K562 (cell line): Measurements from ENCODE around the gene CLEC2L. TPM values are rescaled to one million over a fixed set of nuclear protein-coding genes. Genes with fewer than 3 reads are reported as not detected.
A peak's percentile ranks its signal among the peaks of the same experiment; 100 is the strongest.

Experiments
- ATAC-seq: fragments of 200-7000 bp; cut with Tn5 transposase; 3 replicates; pipeline ENCODE4 v1.9.1; 2020; ENCODE audit warnings: moderate library complexity
- BruUV-seq: library from RNA; stranded (reverse); fragments of 400-500 nt; replicated peaks from 2 replicates; lab custom pipeline; 2021; lab: Mats Ljungman, UMichigan
- CTCF ChIA-PET: fragments of 300-600 bp; formaldehyde crosslinking; extraction: SDS; loops from one replicate; lab custom pipeline; 2021; ENCODE audit warnings: low intra/inter-chr PET ratio; lab: Yijun Ruan, JAX
- POLR2A ChIA-PET: fragments of 300-600, 350-650 bp; sonication (Branson Sonifier 250); formaldehyde crosslinking; extraction: SDS; loops from one replicate; lab custom pipeline; 2021; ENCODE audit warnings: antibody characterized with exemption, inconsistent platforms; lab: Yijun Ruan, JAX
- DNase-seq, 4 experiments: peaks; one replicate each; pipeline versions ENCODE4 v3.0.0 to v3.0.0-alpha.2; 2011 to 2018; ENCODE audit warnings: low spot score in 3 of 4, mixed read lengths in 3 of 4; ENCODE audit errors: extremely low read depth in 1 of 4
- FAIRE-seq: peaks from 2 replicates; lab custom pipeline; 2011; peaks lifted over from hg19 to GRCh38; lab: Jason Lieb, UNC
- H2AFZ ChIP-seq: 2 replicates; pipeline ENCODE4 v1.6.0; 2011; ENCODE audit warnings: low read depth, low read length, control low read depth, inconsistent platforms
- H3K27ac ChIP-seq: fragments of 200-600 bp; 3 replicates; pipeline ENCODE4 v1.8.0; 2011; ENCODE audit warnings: low read depth, mild to moderate bottlenecking, control low read depth, inconsistent platforms, low read length, moderate library complexity, mixed read lengths; ENCODE audit errors: extremely low read depth
- H3K27me3 ChIP-seq, 2 experiments: fragments of 300-600 bp in 1 of 2; 2 replicates in 1 of 2; 3 replicates in 1 of 2; pipeline versions ENCODE4 v1.6.0 to v1.8.0; 2011; ENCODE audit warnings: inconsistent platforms in 2 of 2, low read length in 2 of 2, mild to moderate bottlenecking in 1 of 2, mixed read lengths in 1 of 2, moderate library complexity in 1 of 2; ENCODE audit not compliant: control insufficient read depth in 2 of 2, insufficient read depth in 2 of 2
- H3K36me3 ChIP-seq: fragments of 300-600 bp; 3 replicates; pipeline ENCODE4 v1.8.0; 2011; ENCODE audit warnings: mild to moderate bottlenecking, low read length, inconsistent platforms; ENCODE audit not compliant: control insufficient read depth, insufficient read depth
- H3K4me1 ChIP-seq, 2 experiments: fragments of 200-600 bp in 1 of 2; replicated peaks in 1 of 2; 2 replicates in 1 of 2; 3 replicates in 1 of 2; pipeline versions ENCODE4 v1.5.1 to v1.8.0; 2011; ENCODE audit warnings: inconsistent platforms in 2 of 2, low read length in 2 of 2, mild to moderate bottlenecking in 1 of 2, mixed read lengths in 1 of 2, moderate library complexity in 1 of 2; ENCODE audit not compliant: control insufficient read depth in 2 of 2, insufficient read depth in 2 of 2
- H3K4me2 ChIP-seq: 2 replicates; pipeline ENCODE4 v1.6.1; 2011; ENCODE audit warnings: low read length, control low read depth, inconsistent platforms, mixed read lengths; ENCODE audit not compliant: insufficient read depth
- H3K4me3 ChIP-seq: fragments of 200-600 bp; sonication (generic), shearing (Covaris generic); 2 replicates; pipeline ENCODE4 v1.5.1; 2016; ENCODE audit warnings: control low read depth, inconsistent platforms
- H3K79me2 ChIP-seq: fragments of 200-600 bp; 3 replicates; pipeline ENCODE4 v1.8.0; 2011; ENCODE audit warnings: low read length, inconsistent platforms; ENCODE audit not compliant: control insufficient read depth, insufficient read depth
- H3K9ac ChIP-seq, 2 experiments: 2 replicates each; pipeline versions ENCODE4 v1.6.0 to v1.6.1; 2011; ENCODE audit warnings: low read depth in 2 of 2, low read length in 2 of 2, control low read depth in 1 of 2, inconsistent platforms in 1 of 2, mild to moderate bottlenecking in 1 of 2, mixed read lengths in 1 of 2; ENCODE audit not compliant: insufficient read depth in 1 of 2
- H3K9me1 ChIP-seq: one replicate; pipeline ENCODE4 v1.6.0; 2011; ENCODE audit warnings: inconsistent platforms, mild to moderate bottlenecking, low read length, moderate library complexity; ENCODE audit not compliant: control insufficient read depth, insufficient read depth
- H3K9me3 ChIP-seq: replicated peaks from 2 replicates; pipeline ENCODE4 v1.5.1; 2011; ENCODE audit warnings: low read depth, low read length, inconsistent platforms; ENCODE audit not compliant: control insufficient read depth, insufficient read depth
- H4K20me1 ChIP-seq: replicated peaks from 2 replicates; pipeline ENCODE4 v1.6.1; 2011; ENCODE audit warnings: low read length, inconsistent platforms, mixed read lengths; ENCODE audit not compliant: control insufficient read depth, insufficient read depth
- HES1 ChIP-seq: fragments of 450-650 bp; IDR thresholded peaks from 2 replicates; pipeline ENCODE4 v1.6.1; 2016; ENCODE audit warnings: low read depth, mild to moderate bottlenecking, moderate library complexity
- WGBS: fragments of 100-300 bp; shearing (Covaris generic); methylation state at CpG from one replicate; pipeline ENCODE4 v1.1.6; 2016; ENCODE audit warnings: low coverage, mixed read lengths; ENCODE audit not compliant: insufficient coverage; ENCODE audit errors: missing lambda C conversion rate; 5-methylcytosine and 5-hydroxymethylcytosine counted together
- in situ Hi-C: fragments of 300-500 bp; cut with MboI; formaldehyde crosslinking; loops from 4 replicates; pipeline ENCODE4 v1.15.0; 2018; ENCODE audit warnings: inconsistent platforms, mixed read lengths
- intact Hi-C: fragments of 100-400 bp; cut with micrococcal nuclease; formaldehyde crosslinking; loops from 2 replicates; pipeline ENCODE4 v1.14.2; 2022
- polyA plus RNA-seq, 8 experiments: library from polyadenylated mRNA; depleted of rRNA in 4 of 8; stranded (reverse) in 5 of 8; unstranded in 3 of 8; fragments of >200 nt; fragmentation: Nextera tagmentation in 2 of 8; fragmentation: Illumina TruSeq in 1 of 8; extraction: Ambion mirVana in 2 of 8; extraction: Trizol in 1 of 8; gene quantifications; 2 replicates each; pipeline versions ENCODE4 v1.2.1 to v1.2.3, GENCODE V29; 2011 to 2014; ENCODE audit warnings: inconsistent platforms in 1 of 8, missing spikeins in 1 of 8
- total RNA-seq, 7 experiments: library from RNA; depleted of rRNA in 6 of 7; stranded (reverse); fragments of >200 nt in 6 of 7; fragmentation: Illumina TruSeq in 2 of 7; extraction: Trizol in 2 of 7; gene quantifications; 2 replicates each; pipeline versions ENCODE4 v1.2.1 to v1.2.3, GENCODE V29; 2011 to 2021; ENCODE audit warnings: low replicate concordance in 1 of 7
- TF ChIP-seq, protein P1 (sequence below): sonication (generic); formaldehyde crosslinking; IDR thresholded peaks from 2 replicates; pipeline ENCODE4 v1.8.1; 2023; ENCODE audit warnings: mild to moderate bottlenecking, missing genetic modification reagents

CLEC2L gene
- total and polyA plus RNA-seq, 9 of the 15 experiments (the other 6 are each of a cell fraction or from before 2014, with no cell fraction given) = 0.84 to 5.5 (median 1.8) TPM

DNA sequence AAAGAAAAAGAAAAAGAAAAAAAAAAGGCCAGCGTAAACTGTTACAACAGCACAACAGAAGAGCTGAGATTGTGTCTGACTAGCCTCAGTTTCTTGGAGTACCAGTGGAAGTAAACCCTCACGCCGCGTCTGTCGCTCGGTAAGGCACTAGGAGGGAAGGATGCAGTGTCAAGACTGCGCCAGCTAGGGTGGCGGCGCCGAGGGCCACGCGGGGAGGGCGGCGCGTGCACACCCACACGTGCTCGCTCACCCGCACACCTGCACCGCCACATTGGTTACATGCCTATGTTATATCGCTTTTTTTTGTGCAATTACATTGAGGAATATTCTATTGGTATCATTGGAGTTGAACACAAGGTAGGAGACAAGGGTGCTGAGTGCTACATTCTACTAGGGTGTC lies 48.2 kb downstream of the CLEC2L start:
- H3K27me3 ChIP-seq = peaks cover 0 to 15% of the 10 kb centered on the region in 2 experiments; a peak in 1 of 5 replicates
- POLR2A ChIA-PET = interaction anchor here (0.6 kb wide), 2 partner anchors 290 to 569 kb away, joined by 3 read pairs; no protein-coding TSS in a partner anchor
- no peak overlapping the region for H3K4me2 ChIP-seq
- no peak overlapping the region for H2AFZ ChIP-seq
- peaks cover 0 to 12% of the 10 kb centered on the region in 2 experiments; a peak in 2 of 5 replicates for H3K4me1 ChIP-seq
- DNase-seq (no peak), ATAC-seq (no peak), FAIRE-seq (no peak)
- TF ChIP-seq HES1 = no peak
- TF ChIP-seq, protein P1, sequence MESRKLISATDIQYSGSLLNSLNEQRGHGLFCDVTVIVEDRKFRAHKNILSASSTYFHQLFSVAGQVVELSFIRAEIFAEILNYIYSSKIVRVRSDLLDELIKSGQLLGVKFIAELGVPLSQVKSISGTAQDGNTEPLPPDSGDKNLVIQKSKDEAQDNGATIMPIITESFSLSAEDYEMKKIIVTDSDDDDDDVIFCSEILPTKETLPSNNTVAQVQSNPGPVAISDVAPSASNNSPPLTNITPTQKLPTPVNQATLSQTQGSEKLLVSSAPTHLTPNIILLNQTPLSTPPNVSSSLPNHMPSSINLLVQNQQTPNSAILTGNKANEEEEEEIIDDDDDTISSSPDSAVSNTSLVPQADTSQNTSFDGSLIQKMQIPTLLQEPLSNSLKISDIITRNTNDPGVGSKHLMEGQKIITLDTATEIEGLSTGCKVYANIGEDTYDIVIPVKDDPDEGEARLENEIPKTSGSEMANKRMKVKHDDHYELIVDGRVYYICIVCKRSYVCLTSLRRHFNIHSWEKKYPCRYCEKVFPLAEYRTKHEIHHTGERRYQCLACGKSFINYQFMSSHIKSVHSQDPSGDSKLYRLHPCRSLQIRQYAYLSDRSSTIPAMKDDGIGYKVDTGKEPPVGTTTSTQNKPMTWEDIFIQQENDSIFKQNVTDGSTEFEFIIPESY = peak; percentile 46; the same call in 1 of the 2 replicates
- no peak overlapping the region for H3K9ac ChIP-seq
- BruUV-seq = no TSS peak
- intact Hi-C loops = loop anchor here (2.0 kb wide), 1 partner anchor 71 kb away; no protein-coding TSS in a partner anchor
- WGBS = 86% methylated on average over 20 of the region's 20 CpGs
- H3K9me1 ChIP-seq = no peaks in the 10 kb centered on the region
- in situ Hi-C loops = no loop called here
- no peaks in the 10 kb centered on the region for H3K79me2 ChIP-seq
- H3K27ac ChIP-seq = no peak overlapping the region
- no peak overlapping the region for H3K4me3 ChIP-seq
- CTCF ChIA-PET = interaction anchor here (0.6 to 3.4 kb wide), 2 partner anchors 17 to 71 kb away, joined by 3 to 20 read pairs; no protein-coding TSS in a partner anchor
- H4K20me1 ChIP-seq = no peaks in the 10 kb centered on the region
- peaks cover 7% of the 10 kb centered on the region; the same call in 1 of the 3 replicates for H3K36me3 ChIP-seq
- H3K9me3 ChIP-seq = no peaks in the 10 kb centered on the region
